Measurements from ENCODE around the gene DMD. TPM values are rescaled to one million over a fixed set of nuclear protein-coding genes. Genes with fewer than 3 reads are reported as not detected.

DMD gene
- total RNA-seq, 1 donor from 2014 or later: 22.9 TPM

DNA sequence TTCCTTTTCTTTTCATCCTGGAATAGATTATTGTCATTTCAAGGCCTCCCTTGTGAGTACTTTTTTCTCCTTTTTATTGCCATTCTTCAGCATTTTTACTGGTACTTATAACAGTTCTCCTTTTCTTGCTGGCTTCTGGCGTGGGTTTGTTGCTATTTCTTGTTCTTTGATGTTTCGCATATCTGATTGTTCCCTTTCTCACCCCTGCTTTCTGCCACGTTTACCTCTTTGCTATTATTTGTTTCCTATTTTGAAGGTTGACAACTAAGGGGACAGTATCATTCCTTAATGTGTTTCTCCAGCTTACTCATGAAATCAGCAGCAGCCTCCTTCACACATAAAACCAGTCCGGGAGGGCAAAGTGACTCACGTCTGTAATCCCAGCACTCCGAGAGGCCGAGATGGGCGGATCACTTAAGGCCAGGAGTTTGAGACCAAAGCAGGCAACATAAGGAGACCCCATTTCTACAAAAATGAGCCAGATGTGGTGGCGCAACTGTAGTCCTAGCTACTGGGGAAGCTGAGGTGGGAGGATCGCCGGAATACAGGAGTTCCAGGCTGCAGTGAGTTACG lies 72.6 kb downstream of the DMD start:
- no peak for DNase-seq
- no peak for ATAC-seq (ENCODE audit: low read depth)
- POLR2A ChIA-PET: no interaction called here
- Mint-ChIP-seq H3K27ac (no peak overlapping the region), H3K4me3 (no peak overlapping the region), H3K9me3 (no peaks in the 10 kb centered on the region), H3K36me3 (ENCODE audit: low read depth) (no peaks in the 10 kb centered on the region), H3K4me1 (no peaks in the 10 kb centered on the region), H3K27me3 (no peaks in the 10 kb centered on the region)
- CTCF ChIA-PET: no interaction called here
- intact Hi-C loops (cut with micrococcal nuclease): no loop called here
- TF ChIP-seq, protein P1, sequence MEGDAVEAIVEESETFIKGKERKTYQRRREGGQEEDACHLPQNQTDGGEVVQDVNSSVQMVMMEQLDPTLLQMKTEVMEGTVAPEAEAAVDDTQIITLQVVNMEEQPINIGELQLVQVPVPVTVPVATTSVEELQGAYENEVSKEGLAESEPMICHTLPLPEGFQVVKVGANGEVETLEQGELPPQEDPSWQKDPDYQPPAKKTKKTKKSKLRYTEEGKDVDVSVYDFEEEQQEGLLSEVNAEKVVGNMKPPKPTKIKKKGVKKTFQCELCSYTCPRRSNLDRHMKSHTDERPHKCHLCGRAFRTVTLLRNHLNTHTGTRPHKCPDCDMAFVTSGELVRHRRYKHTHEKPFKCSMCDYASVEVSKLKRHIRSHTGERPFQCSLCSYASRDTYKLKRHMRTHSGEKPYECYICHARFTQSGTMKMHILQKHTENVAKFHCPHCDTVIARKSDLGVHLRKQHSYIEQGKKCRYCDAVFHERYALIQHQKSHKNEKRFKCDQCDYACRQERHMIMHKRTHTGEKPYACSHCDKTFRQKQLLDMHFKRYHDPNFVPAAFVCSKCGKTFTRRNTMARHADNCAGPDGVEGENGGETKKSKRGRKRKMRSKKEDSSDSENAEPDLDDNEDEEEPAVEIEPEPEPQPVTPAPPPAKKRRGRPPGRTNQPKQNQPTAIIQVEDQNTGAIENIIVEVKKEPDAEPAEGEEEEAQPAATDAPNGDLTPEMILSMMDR (IDR thresholded peaks at IDR 0.05): no peak

DNA sequence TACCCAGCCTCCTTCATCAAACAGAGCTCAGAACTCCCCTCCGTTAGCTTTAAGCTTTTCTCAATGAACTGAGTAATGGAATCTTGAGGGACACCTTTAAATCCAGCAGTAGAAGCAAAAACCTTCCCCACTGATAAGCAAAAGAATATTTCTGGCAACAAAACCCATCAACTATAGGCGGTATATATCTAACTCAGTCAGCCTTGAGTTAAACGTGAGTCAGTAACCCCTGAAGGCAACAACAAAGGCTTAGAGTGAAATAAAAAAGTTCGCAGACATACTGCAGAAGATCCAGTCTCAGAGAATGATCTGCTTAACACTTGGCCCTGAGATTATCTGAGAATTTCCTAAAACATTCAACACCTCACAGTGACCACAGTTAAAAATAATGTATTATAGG lies 77.2 kb downstream of the DMD start:
- DNase-seq: no peak
- ATAC-seq (ENCODE audit: low read depth): no peak
- intact Hi-C loops (cut with micrococcal nuclease): no loop called here
- POLR2A ChIA-PET: no interaction called here
- H3K36me3 Mint-ChIP-seq (ENCODE audit: low read depth): no peaks in the 10 kb centered on the region
- H3K4me3 Mint-ChIP-seq: no peak overlapping the region
- TF ChIP-seq, protein P1 (IDR thresholded peaks at IDR 0.05): no peak
- H3K27me3 Mint-ChIP-seq: no peaks in the 10 kb centered on the region
- H3K27ac Mint-ChIP-seq: no peak overlapping the region
- no peaks in the 10 kb centered on the region for H3K9me3 Mint-ChIP-seq
- no peaks in the 10 kb centered on the region for H3K4me1 Mint-ChIP-seq
- CTCF ChIA-PET: no interaction called here

DNA sequence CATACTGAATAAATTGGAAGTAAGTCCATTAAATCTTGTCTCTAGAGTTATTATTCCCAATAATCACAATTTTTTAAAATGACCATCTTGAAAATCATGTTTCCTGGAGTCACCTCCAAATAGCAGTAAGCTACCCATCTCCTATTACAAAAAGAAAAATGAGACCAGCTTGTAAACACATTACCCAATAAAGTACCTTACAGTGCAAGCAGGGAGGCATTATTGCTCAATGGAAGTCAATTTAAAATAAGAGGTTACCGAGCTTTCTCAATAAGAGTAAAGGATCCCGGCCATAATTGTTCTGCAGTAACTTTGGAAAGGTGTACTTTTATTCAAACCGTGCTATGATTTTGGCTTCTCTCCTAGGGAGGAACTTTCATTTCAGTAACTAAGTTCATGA lies 78.0 kb downstream of the DMD start:
- DNase-seq (no peak), ATAC-seq (ENCODE audit: low read depth) (no peak)
- Mint-ChIP-seq H3K4me1 (no peaks in the 10 kb centered on the region), H3K36me3 (ENCODE audit: low read depth) (no peaks in the 10 kb centered on the region), H3K27me3 (no peaks in the 10 kb centered on the region), H3K27ac (no peak overlapping the region), H3K4me3 (no peak overlapping the region), H3K9me3 (no peaks in the 10 kb centered on the region)
- ChIA-PET CTCF (no interaction called here), POLR2A (no interaction called here)
- intact Hi-C loops (cut with micrococcal nuclease): no loop called here
- TF ChIP-seq, protein P1 (IDR thresholded peaks at IDR 0.05): no peak

DNA sequence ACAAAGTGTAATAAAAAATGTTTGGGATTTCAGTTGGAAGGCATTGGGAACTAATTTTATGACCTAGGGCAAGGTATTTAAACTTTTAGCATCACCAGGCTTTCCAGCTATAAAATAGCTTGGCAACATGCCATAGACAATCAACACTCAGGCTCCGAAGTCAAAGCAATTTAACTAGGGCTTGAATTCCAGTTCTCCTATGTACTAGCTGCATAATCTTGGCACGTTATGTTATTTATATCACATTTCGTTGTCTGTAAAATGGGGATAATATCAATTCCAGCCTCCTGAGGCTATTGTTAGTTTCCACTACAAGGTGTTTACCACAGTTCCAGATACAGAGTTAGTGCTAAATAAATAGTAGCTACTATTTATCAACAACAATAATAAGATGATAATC lies 78.8 kb downstream of the DMD start:
- no peak for DNase-seq
- ATAC-seq (ENCODE audit: low read depth): no peak
- Mint-ChIP-seq H3K4me1 (no peaks in the 10 kb centered on the region), H3K36me3 (ENCODE audit: low read depth) (no peaks in the 10 kb centered on the region), H3K9me3 (no peaks in the 10 kb centered on the region), H3K27me3 (no peaks in the 10 kb centered on the region), H3K27ac (no peak overlapping the region), H3K4me3 (no peak overlapping the region)
- TF ChIP-seq, protein P1 (IDR thresholded peaks at IDR 0.05): no peak
- CTCF ChIA-PET: no interaction called here
- intact Hi-C loops (cut with micrococcal nuclease): no loop called here
- POLR2A ChIA-PET: no interaction called here

DNA sequence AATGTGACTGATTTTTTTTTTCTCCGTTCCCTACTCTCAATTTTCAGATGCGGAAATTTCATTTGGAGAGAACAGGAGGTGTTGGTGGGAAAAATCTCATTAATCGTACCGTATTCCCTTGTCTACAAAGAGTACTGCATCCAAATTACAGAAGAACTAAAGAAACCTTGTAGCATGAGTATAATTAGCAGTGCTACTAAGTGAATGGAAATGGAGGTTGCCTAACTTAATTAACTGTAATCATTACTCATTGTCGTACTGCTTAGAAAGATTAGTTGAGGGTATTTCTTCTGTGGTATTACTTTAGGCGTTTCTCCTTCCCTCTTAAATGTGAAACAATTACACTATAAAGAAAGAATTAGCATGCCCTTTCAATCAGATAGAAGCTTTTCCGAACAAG lies 81.7 kb downstream of the DMD start:
- H3K9me3 Mint-ChIP-seq: no peaks in the 10 kb centered on the region
- H3K27me3 Mint-ChIP-seq: no peaks in the 10 kb centered on the region
- H3K27ac Mint-ChIP-seq: no peak overlapping the region
- H3K36me3 Mint-ChIP-seq (ENCODE audit: low read depth): no peaks in the 10 kb centered on the region
- H3K4me3 Mint-ChIP-seq: no peak overlapping the region
- ATAC-seq (ENCODE audit: low read depth): no peak
- H3K4me1 Mint-ChIP-seq: no peaks in the 10 kb centered on the region
- POLR2A ChIA-PET: no interaction called here
- intact Hi-C loops (cut with micrococcal nuclease): no loop called here
- CTCF ChIA-PET: no interaction called here
- TF ChIP-seq, protein P1 (IDR thresholded peaks at IDR 0.05): no peak
- no peak for DNase-seq
